Measurements from ENCODE around the gene POU2AF1. TPM values are rescaled to one million over a fixed set of nuclear protein-coding genes. Genes with fewer than 3 reads are reported as not detected.

Gene POU2AF1
- total and polyA plus RNA-seq, 2 of the 13 experiments (the other 11 are each of a cell fraction or from before 2014, with no cell fraction given) = 1.9 to 3.6 TPM

DNA sequence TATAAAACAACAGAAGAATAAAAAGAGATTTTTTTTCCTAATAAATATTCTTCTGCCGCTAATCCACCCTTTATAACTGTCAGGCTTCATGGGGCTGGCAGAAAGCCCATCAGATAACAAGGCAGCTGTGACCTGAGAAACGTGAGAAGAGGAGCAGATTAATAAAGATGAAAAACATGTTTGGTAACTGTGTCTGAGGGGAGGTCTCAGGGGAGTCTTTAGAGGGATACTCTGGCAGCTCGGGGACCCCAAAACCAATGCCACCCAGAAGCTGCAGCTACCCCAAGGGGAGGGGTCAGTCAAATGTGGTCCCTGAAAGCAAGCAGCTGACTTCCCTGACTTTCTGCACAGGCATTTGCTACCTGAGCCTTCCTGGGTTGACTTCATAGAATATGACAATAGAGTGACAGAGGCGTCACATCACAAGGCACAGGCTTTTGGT, 48.4 kb upstream of the POU2AF1 start (continued):
- TF ChIP-seq, protein P1, sequence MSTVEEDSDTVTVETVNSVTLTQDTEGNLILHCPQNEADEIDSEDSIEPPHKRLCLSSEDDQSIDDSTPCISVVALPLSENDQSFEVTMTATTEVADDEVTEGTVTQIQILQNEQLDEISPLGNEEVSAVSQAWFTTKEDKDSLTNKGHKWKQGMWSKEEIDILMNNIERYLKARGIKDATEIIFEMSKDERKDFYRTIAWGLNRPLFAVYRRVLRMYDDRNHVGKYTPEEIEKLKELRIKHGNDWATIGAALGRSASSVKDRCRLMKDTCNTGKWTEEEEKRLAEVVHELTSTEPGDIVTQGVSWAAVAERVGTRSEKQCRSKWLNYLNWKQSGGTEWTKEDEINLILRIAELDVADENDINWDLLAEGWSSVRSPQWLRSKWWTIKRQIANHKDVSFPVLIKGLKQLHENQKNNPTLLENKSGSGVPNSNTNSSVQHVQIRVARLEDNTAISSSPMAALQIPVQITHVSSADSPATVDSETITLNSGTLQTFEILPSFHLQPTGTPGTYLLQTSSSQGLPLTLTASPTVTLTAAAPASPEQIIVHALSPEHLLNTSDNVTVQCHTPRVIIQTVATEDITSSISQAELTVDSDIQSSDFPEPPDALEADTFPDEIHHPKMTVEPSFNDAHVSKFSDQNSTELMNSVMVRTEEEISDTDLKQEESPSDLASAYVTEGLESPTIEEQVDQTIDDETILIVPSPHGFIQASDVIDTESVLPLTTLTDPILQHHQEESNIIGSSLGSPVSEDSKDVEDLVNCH (CRISPR knock-in tag; IDR thresholded peaks at IDR 0.05) = no peak
- no peak for TF ChIP-seq HOXD1 (CRISPR knock-in tag; IDR thresholded peaks at IDR 0.05)

DNA sequence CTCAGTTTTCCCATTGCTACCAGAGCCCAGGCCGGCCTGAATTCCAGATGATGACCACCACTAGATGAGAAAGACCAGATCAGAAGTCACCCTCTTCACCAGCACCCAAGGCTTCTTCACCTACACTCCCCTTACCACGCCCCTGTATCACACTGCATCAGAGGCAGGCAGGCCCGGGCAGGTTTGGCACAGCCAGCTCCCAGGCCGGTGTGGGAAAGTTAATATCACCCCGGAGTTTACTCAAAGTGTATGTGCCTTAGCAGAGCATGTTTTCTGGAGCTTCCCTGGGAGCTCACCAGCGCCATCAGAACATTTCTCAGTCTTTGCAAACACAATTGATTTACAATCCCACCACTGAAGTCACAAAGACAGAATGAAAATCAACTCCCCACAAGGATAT, 47.5 kb upstream of the POU2AF1 start:
- no peak for FAIRE-seq
- no peaks in the 10 kb centered on the region for H3K27me3 ChIP-seq (ENCODE audit: control insufficient read depth in 1 of 2, insufficient read depth in 2 of 2, low read length in 2 of 2)
- H3K9ac ChIP-seq (ENCODE audit: insufficient read depth, low read depth, low read length) = no peak overlapping the region
- no peak overlapping the region for H3K4me3 ChIP-seq (replicated peaks in 1 of 3; ENCODE audit: insufficient read depth in 1 of 3, low read depth in 2 of 3, low read length in 3 of 3)
- intact Hi-C loops (cut with micrococcal nuclease; ENCODE audit: unreplicated experiment) (no loop called here), in situ Hi-C loops (cut with HindIII; ENCODE audit: extremely low pct_ligation_motif_present, low pct_unique_long_range_greater_than_20kb) (no loop called here)
- H3K27ac ChIP-seq (ENCODE audit: extremely low read length, insufficient read depth, low read length) = no peak overlapping the region
- ATAC-seq = no peak
- no peaks in the 10 kb centered on the region for H3K36me3 ChIP-seq (replicated peaks in 1 of 2; ENCODE audit: control insufficient read depth in 1 of 2, insufficient read depth in 2 of 2, low read length in 2 of 2)
- ChIA-PET POLR2A (interaction anchor here (1.0 kb wide), 1 partner anchor 72 kb away, joined by 3 read pairs; no protein-coding TSS in a partner anchor), CTCF (ENCODE audit: low intra/inter-chr PET ratio, low total read pairs) (interaction anchor here (0.9 kb wide), 1 partner anchor 146 kb away, joined by 3 read pairs; no protein-coding TSS in a partner anchor)
- TF ChIP-seq SUZ12 (IDR thresholded peaks at IDR 0.05; ENCODE audit: low read depth, low read length) (no peak), ZNF138 (CRISPR knock-in tag; IDR thresholded peaks at IDR 0.05; ENCODE audit: low read depth) (no peak), SNAPC2 (CRISPR knock-in tag; IDR thresholded peaks at IDR 0.05) (no peak), SOX13 (IDR thresholded peaks at IDR 0.05) (no peak), SOX13 (CRISPR knock-in tag; conservative IDR thresholded peaks at IDR 0.05 in 1 of 2, IDR thresholded peaks at IDR 0.05 in 1 of 2) (no peak), EHMT2 (IDR thresholded peaks at IDR 0.05; ENCODE audit: borderline replicate concordance, low read depth, low read length) (no peak), ZNF788 (CRISPR knock-in tag; IDR thresholded peaks at IDR 0.05; ENCODE audit: borderline replicate concordance) (no peak), KLF6 (CRISPR knock-in tag; IDR thresholded peaks at IDR 0.05) (no peak), SETDB1 (CRISPR knock-in tag; IDR thresholded peaks at IDR 0.05; ENCODE audit: borderline replicate concordance) (no peak), SP2 (CRISPR knock-in tag; IDR thresholded peaks at IDR 0.05) (no peak)
- TF ChIP-seq, protein P2, sequence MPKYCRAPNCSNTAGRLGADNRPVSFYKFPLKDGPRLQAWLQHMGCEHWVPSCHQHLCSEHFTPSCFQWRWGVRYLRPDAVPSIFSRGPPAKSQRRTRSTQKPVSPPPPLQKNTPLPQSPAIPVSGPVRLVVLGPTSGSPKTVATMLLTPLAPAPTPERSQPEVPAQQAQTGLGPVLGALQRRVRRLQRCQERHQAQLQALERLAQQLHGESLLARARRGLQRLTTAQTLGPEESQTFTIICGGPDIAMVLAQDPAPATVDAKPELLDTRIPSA (CRISPR knock-in tag; IDR thresholded peaks at IDR 0.05; ENCODE audit: borderline replicate concordance) = no peak
- TF ChIP-seq, protein P3, sequence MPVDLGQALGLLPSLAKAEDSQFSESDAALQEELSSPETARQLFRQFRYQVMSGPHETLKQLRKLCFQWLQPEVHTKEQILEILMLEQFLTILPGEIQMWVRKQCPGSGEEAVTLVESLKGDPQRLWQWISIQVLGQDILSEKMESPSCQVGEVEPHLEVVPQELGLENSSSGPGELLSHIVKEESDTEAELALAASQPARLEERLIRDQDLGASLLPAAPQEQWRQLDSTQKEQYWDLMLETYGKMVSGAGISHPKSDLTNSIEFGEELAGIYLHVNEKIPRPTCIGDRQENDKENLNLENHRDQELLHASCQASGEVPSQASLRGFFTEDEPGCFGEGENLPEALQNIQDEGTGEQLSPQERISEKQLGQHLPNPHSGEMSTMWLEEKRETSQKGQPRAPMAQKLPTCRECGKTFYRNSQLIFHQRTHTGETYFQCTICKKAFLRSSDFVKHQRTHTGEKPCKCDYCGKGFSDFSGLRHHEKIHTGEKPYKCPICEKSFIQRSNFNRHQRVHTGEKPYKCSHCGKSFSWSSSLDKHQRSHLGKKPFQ (CRISPR knock-in tag; IDR thresholded peaks at IDR 0.05; ENCODE audit: insufficient replicate concordance) = no peak
- no peak overlapping the region for H2AFZ ChIP-seq (ENCODE audit: low read length)
- no peak for DNase-seq (ENCODE audit: low spot score)
- no peaks in the 10 kb centered on the region for H3K79me2 ChIP-seq (ENCODE audit: insufficient read depth, low read length)
- WGBS (ENCODE audit: low lambda C conversion rate) = 86% methylated on average over 6 of the region's 6 CpGs
- H3K4me2 ChIP-seq (ENCODE audit: low read depth, low read length) = no peak overlapping the region
- no TSS peak for BruUV-seq (replicated peaks)
- H3K4me1 ChIP-seq (ENCODE audit: insufficient read depth, low read length) = peaks cover 55% of the 10 kb centered on the region
- H3K9me3 ChIP-seq (ENCODE audit: low read length) = no peaks in the 10 kb centered on the region
- H4K20me1 ChIP-seq (ENCODE audit: insufficient read depth, low read length) = no peaks in the 10 kb centered on the region
